Endothelial cell of umbilical vein (primary cell): ENCODE data around the gene UQCC2. TPM values are rescaled to one million over a fixed set of nuclear protein-coding genes. Genes with fewer than 3 reads are reported as not detected.

Experiments
- BruUV-seq: library from RNA; stranded (reverse); fragments of 400-500 nt; replicated peaks from 2 replicates; lab custom pipeline; 2021; lab: Mats Ljungman, UMichigan
- CTCF ChIA-PET: fragments of 300-600, 350-600 bp; sonication (Branson Sonifier 250); formaldehyde crosslinking; loops from one replicate; lab custom pipeline; 2021; ENCODE audit warnings: antibody characterized with exemption, inconsistent platforms; lab: Charles Lee
- POLR2A ChIA-PET: fragments of 300-600, 350-600 bp; sonication (Branson Sonifier 250); formaldehyde crosslinking; loops from one replicate; lab custom pipeline; 2021; ENCODE audit warnings: antibody characterized with exemption, inconsistent platforms; lab: Charles Lee
- DNase-seq: peaks from one replicate; pipeline ENCODE4 v3.0.0-alpha.2; 2011; ENCODE audit warnings: low read depth, low spot score
- FAIRE-seq: peaks from 2 replicates; lab custom pipeline; 2011; peaks lifted over from hg19 to GRCh38; lab: Jason Lieb, UNC
- H2AFZ ChIP-seq: 2 replicates; pipeline ENCODE4 v1.6.0; 2012; ENCODE audit warnings: low read depth, low read length, control low read depth, inconsistent platforms
- H3K27ac ChIP-seq: 2 replicates; pipeline ENCODE4 v1.5.1; 2011; ENCODE audit warnings: low read depth, mild to moderate bottlenecking, control low read depth, low read length, moderate library complexity; ENCODE audit not compliant: insufficient read depth
- H3K27me3 ChIP-seq, 2 experiments: 2 replicates each; pipeline versions ENCODE4 v1.6.0 to v1.6.1; 2011; ENCODE audit warnings: low read length in 2 of 2, mixed read lengths in 1 of 2; ENCODE audit not compliant: control insufficient read depth in 2 of 2, insufficient read depth in 2 of 2
- H3K36me3 ChIP-seq, 2 experiments: 2 replicates in 1 of 2; 3 replicates in 1 of 2; pipeline ENCODE4 v1.5.1; 2011; ENCODE audit warnings: low read length in 2 of 2, mild to moderate bottlenecking in 1 of 2, moderate library complexity in 1 of 2; ENCODE audit not compliant: control insufficient read depth in 2 of 2, insufficient read depth in 2 of 2; ENCODE audit errors: extremely low read depth in 1 of 2
- H3K4me1 ChIP-seq: 3 replicates; pipeline ENCODE4 v1.5.1; 2011; ENCODE audit warnings: mild to moderate bottlenecking, low read length; ENCODE audit not compliant: control insufficient read depth, insufficient read depth; ENCODE audit errors: extremely low read depth
- H3K4me2 ChIP-seq: 2 replicates; pipeline ENCODE4 v1.6.1; 2011; ENCODE audit warnings: low read length, control low read depth, mixed read lengths; ENCODE audit not compliant: insufficient read depth
- H3K4me3 ChIP-seq, 3 experiments: fragments of 200-600 bp in 1 of 3; sonication (generic), shearing (Covaris generic) in 1 of 3; replicated peaks in 1 of 3; 2 replicates each; pipeline ENCODE4 v1.5.1; 2011 to 2016; ENCODE audit warnings: control low read depth in 3 of 3, low read length in 3 of 3, mild to moderate bottlenecking in 2 of 3, inconsistent platforms in 1 of 3, low read depth in 1 of 3, moderate library complexity in 1 of 3; ENCODE audit not compliant: insufficient read depth in 1 of 3
- H3K79me2 ChIP-seq: 2 replicates; pipeline ENCODE4 v1.6.0; 2012; ENCODE audit warnings: low read length, inconsistent platforms; ENCODE audit not compliant: control insufficient read depth, insufficient read depth
- H3K9ac ChIP-seq: replicated peaks from 2 replicates; pipeline ENCODE3; 2011; ENCODE audit warnings: low read length, control low read depth; ENCODE audit not compliant: insufficient read depth; ENCODE audit errors: extremely low read depth
- H3K9me1 ChIP-seq: replicated peaks from 3 replicates; pipeline ENCODE4 v1.6.0; 2011; ENCODE audit warnings: mild to moderate bottlenecking, low read length; ENCODE audit not compliant: control insufficient read depth, insufficient read depth; ENCODE audit errors: extremely low read depth
- H3K9me3 ChIP-seq: replicated peaks from 2 replicates; pipeline ENCODE4 v1.5.1; 2012; ENCODE audit warnings: low read length, inconsistent platforms; ENCODE audit not compliant: control insufficient read depth, insufficient read depth
- H4K20me1 ChIP-seq: replicated peaks from 2 replicates; pipeline ENCODE3; 2011; ENCODE audit warnings: mild to moderate bottlenecking, low read length; ENCODE audit not compliant: control insufficient read depth, insufficient read depth; ENCODE audit errors: extremely low read depth
- CTCF ChIP-seq, 2 donors: IDR thresholded peaks; 1 replicate in 1 of 2; 2 replicates in 1 of 2; pipeline ENCODE4 v1.5.1; 2011; ENCODE audit warnings: low read length in 2 of 2, mild to moderate bottlenecking in 2 of 2, moderate library complexity in 2 of 2, control low read depth in 1 of 2, inconsistent platforms in 1 of 2, low read depth in 1 of 2; ENCODE audit not compliant: insufficient read depth in 1 of 2; ENCODE audit errors: extremely low read depth in 1 of 2
- EZH2 ChIP-seq: IDR thresholded peaks from 2 replicates; pipeline ENCODE4 v1.6.1; 2012; ENCODE audit warnings: borderline replicate concordance, low read depth, mild to moderate bottlenecking, moderate library complexity, low read length, inconsistent platforms; ENCODE audit not compliant: severe bottlenecking
- FOS ChIP-seq: IDR thresholded peaks from 2 replicates; pipeline ENCODE4 v1.6.1; 2011; ENCODE audit warnings: mild to moderate bottlenecking, low read length, moderate library complexity, borderline replicate concordance; ENCODE audit not compliant: insufficient read depth
- JUN ChIP-seq: IDR thresholded peaks from 2 replicates; pipeline ENCODE4 v1.6.1; 2011; ENCODE audit warnings: borderline replicate concordance, low read depth; ENCODE audit not compliant: insufficient read length, insufficient read depth
- MYC ChIP-seq: IDR thresholded peaks from one replicate; pipeline ENCODE4 v1.6.1; 2011; ENCODE audit warnings: mild to moderate bottlenecking, low read depth, low read length
- dilution Hi-C: fragments of 300-500 bp; cut with MboI; formaldehyde crosslinking; loops from one replicate; pipeline ENCODE4 v1.15.0; 2019; ENCODE audit warnings: low sequenced_read_pairs; ENCODE audit not compliant: extremely low pct_ligation_motif_present
- intact Hi-C: fragments of 100-400 bp; cut with micrococcal nuclease; formaldehyde crosslinking; loops from one replicate; pipeline ENCODE4 v1.10.0; 2022
- polyA plus RNA-seq, 4 experiments: library from polyadenylated mRNA; depleted of rRNA in 3 of 4; stranded (reverse) in 3 of 4; unstranded in 1 of 4; fragments of >200 nt; gene quantifications; 2 replicates each; pipeline versions ENCODE4 v1.2.1 to v1.2.3, GENCODE V29; 2011 to 2012; ENCODE audit warnings: missing spikeins in 1 of 4
- total RNA-seq: library from RNA; stranded (reverse); gene quantifications from 2 replicates; pipeline ENCODE4 v1.2.3, GENCODE V29; 2021

UQCC2 gene
- total and polyA plus RNA-seq, 2 donors (not counting 3 experiments of a cell fraction or from before 2014, with no cell fraction given), result 46.3 to 95.3 TPM

- DNase-seq, result peak; percentile 72
- H2AFZ ChIP-seq, result no peak overlapping the region
- ChIA-PET POLR2A (no interaction called here), CTCF (interaction anchor here (0.6 to 7.7 kb wide), 27 partner anchors 8 to 418 kb away, joined by 3 to 122 read pairs (median 4); partner anchors contain the start of genes BAK1 and UQCC2)
- TF ChIP-seq CTCF (IDR thresholded peaks at IDR 0.05; ENCODE audit: extremely low read depth in 1 of 2, insufficient read depth in 1 of 2, low read depth in 1 of 2, low read length in 2 of 2) (peak; percentile 90 to 93), MYC (no peak)
- no peak overlapping the region for H3K4me3 ChIP-seq
- H3K9me1 ChIP-seq, result no peaks in the 10 kb centered on the region
- H4K20me1 ChIP-seq, result no peaks in the 10 kb centered on the region
- dilution Hi-C loops, result no loop called here
- BruUV-seq, result no TSS peak
- no peaks in the 10 kb centered on the region for H3K4me1 ChIP-seq
- H3K36me3 ChIP-seq, result no peaks in the 10 kb centered on the region
- no peak overlapping the region for H3K27ac ChIP-seq
- no peaks in the 10 kb centered on the region for H3K9me3 ChIP-seq
- peaks cover 4 to 9% of the 10 kb centered on the region in 2 experiments for H3K27me3 ChIP-seq
- FAIRE-seq, result peak; percentile 94
- no peak overlapping the region for H3K9ac ChIP-seq
- intact Hi-C loops, result loop anchor here (1.0 to 2.0 kb wide), 4 partner anchors 25 to 410 kb away; no protein-coding TSS in a partner anchor
- H3K4me2 ChIP-seq, result no peak overlapping the region
- H3K79me2 ChIP-seq, result no peaks in the 10 kb centered on the region
These were observed 32.7 kb upstream of the UQCC2 start for GRCh38 chr6:33744001-33744848.

GRCh38 chr6:33742837-33743236, 31.3 kb upstream of the UQCC2 start:
- CTCF ChIA-PET, result interaction anchor here (0.9 to 7.7 kb wide), 16 partner anchors 17 to 413 kb away, joined by 3 to 122 read pairs (median 4); partner anchors contain the start of genes BAK1 and UQCC2

More at GRCh38 chr6:33742837-33743236, 31.3 kb upstream of the UQCC2 start:
- Histone ChIP-seq H3K4me1 (no peaks in the 10 kb centered on the region), H3K27ac (no peak overlapping the region), H3K27me3 (peaks cover 4 to 7% of the 10 kb centered on the region in 2 experiments), H3K9ac (no peak overlapping the region), H4K20me1 (no peaks in the 10 kb centered on the region), H3K9me3 (no peaks in the 10 kb centered on the region), H3K4me3 (no peak overlapping the region), H3K9me1 (no peaks in the 10 kb centered on the region), H3K4me2 (no peak overlapping the region), H3K79me2 (no peaks in the 10 kb centered on the region), H3K36me3 (no peaks in the 10 kb centered on the region), H2AFZ (no peak overlapping the region)
- dilution Hi-C loops, result no loop called here
- intact Hi-C loops, result no loop called here
- no peak for FAIRE-seq
- POLR2A ChIA-PET, result no interaction called here
- TF ChIP-seq JUN (no peak), CTCF (IDR thresholded peaks at IDR 0.05; ENCODE audit: extremely low read depth in 1 of 2, insufficient read depth in 1 of 2, low read depth in 1 of 2, low read length in 2 of 2) (no peak), FOS (no peak), EZH2 (no peak)
- DNase-seq, result no peak
- BruUV-seq, result no TSS peak
